GM19025 (cell line): ENCODE data around the gene PRRT1B.
A peak's percentile ranks its signal among the peaks of the same experiment; 100 is the strongest.

ENCODE experiments used
- ATAC-seq: cut with Tn5 transposase; IDR thresholded peaks from one replicate; pipeline ENCODE4 v1.9.1; 2021; ENCODE audit warnings: mild to moderate bottlenecking, low read depth, moderate library complexity; ENCODE audit not compliant: unreplicated experiment

PRRT1B gene

GRCh38 chr9:131578021-131578420 lies 32.7 kb downstream of the PRRT1B start:
- no peak for ATAC-seq

GRCh38 chr9:131578731-131579504 lies 33.6 kb downstream of the PRRT1B start:
- ATAC-seq: peak; percentile 43

GRCh38 chr9:131579789-131580211 lies 34.5 kb downstream of the PRRT1B start:
- no peak for ATAC-seq

GRCh38 chr9:131580358-131580757 lies 35.0 kb downstream of the PRRT1B start:
- ATAC-seq: no peak

- no peak for ATAC-seq
These were observed 36.7 kb downstream of the PRRT1B start for GRCh38 chr9:131582056-131582455.

GRCh38 chr9:131582466-131583336 lies 37.4 kb downstream of the PRRT1B start:
- no peak for ATAC-seq

- no peak for ATAC-seq
These were observed 38.0 kb downstream of the PRRT1B start for GRCh38 chr9:131583337-131583645.

GRCh38 chr9:131583836-131584555 lies 38.7 kb downstream of the PRRT1B start:
- no peak for ATAC-seq

- ATAC-seq: no peak
These were observed 39.5 kb downstream of the PRRT1B start for GRCh38 chr9:131584858-131585257.

- ATAC-seq: no peak
These were observed 40.1 kb downstream of the PRRT1B start for GRCh38 chr9:131585375-131585774.

GRCh38 chr9:131587331-131587730 lies 42.0 kb downstream of the PRRT1B start:
- ATAC-seq: no peak

- no peak for ATAC-seq
These were observed 42.6 kb downstream of the PRRT1B start for GRCh38 chr9:131587906-131588305.

GRCh38 chr9:131588396-131588795 lies 43.1 kb downstream of the PRRT1B start:
- ATAC-seq: no peak

- no peak for ATAC-seq
These were observed 43.9 kb downstream of the PRRT1B start for GRCh38 chr9:131589124-131589711.

GRCh38 chr9:131589993-131590392 lies 44.7 kb downstream of the PRRT1B start:
- no peak for ATAC-seq

- ATAC-seq: no peak
These were observed 45.1 kb downstream of the PRRT1B start for GRCh38 chr9:131590449-131590848.

- ATAC-seq: no peak
These were observed 45.9 kb downstream of the PRRT1B start for GRCh38 chr9:131590907-131591844.

- ATAC-seq: no peak
These were observed 46.5 kb downstream of the PRRT1B start for GRCh38 chr9:131591845-131592208.

- no peak for ATAC-seq
These were observed 47.9 kb downstream of the PRRT1B start for GRCh38 chr9:131593091-131593820.
